Hepatocyte (in vitro differentiated cells): Measurements from ENCODE around the gene GNG12. TPM values are rescaled to one million over a fixed set of nuclear protein-coding genes. Genes with fewer than 3 reads are reported as not detected.

Experiments used
- DNase-seq: peaks from one replicate; pipeline ENCODE4 v3.0.0-alpha.2; 2016; ENCODE audit warnings: low spot score
- H2AFZ ChIP-seq: fragments of 200-600 bp; sonication (generic); 2 replicates; pipeline ENCODE4 v1.6.0; 2016; ENCODE audit warnings: antibody characterized with exemption, mild to moderate bottlenecking
- H3K27ac ChIP-seq: fragments of 200-600 bp; sonication (generic); 2 replicates; pipeline ENCODE4 v1.5.1; 2016; ENCODE audit warnings: mild to moderate bottlenecking
- H3K27me3 ChIP-seq: fragments of 200-600 bp; sonication (generic); 2 replicates; pipeline ENCODE4 v1.6.1; 2016
- H3K36me3 ChIP-seq: fragments of 200-600 bp; sonication (generic); replicated peaks from 2 replicates; pipeline ENCODE4 v1.5.1; 2016; ENCODE audit warnings: low read depth; ENCODE audit not compliant: insufficient read depth
- H3K4me1 ChIP-seq: fragments of 200-600 bp; sonication (generic); 2 replicates; pipeline ENCODE4 v1.5.1; 2016; ENCODE audit warnings: mild to moderate bottlenecking, moderate library complexity; ENCODE audit not compliant: insufficient read depth
- H3K4me2 ChIP-seq: fragments of 200-600 bp; sonication (generic); 2 replicates; pipeline ENCODE4 v1.6.0; 2016
- H3K4me3 ChIP-seq: fragments of 200-600 bp; sonication (generic); 2 replicates; pipeline ENCODE4 v1.5.1; 2016; ENCODE audit warnings: mild to moderate bottlenecking
- H3K79me2 ChIP-seq: fragments of 200-600 bp; sonication (generic); 2 replicates; pipeline ENCODE4 v1.6.0; 2017; ENCODE audit warnings: mild to moderate bottlenecking
- H3K9me2 ChIP-seq: fragments of 200-600 bp; sonication (generic); replicated peaks from 2 replicates; pipeline ENCODE4 v1.6.0; 2017; ENCODE audit warnings: mild to moderate bottlenecking; ENCODE audit not compliant: insufficient read depth
- H3K9me3 ChIP-seq: fragments of 200-600 bp; sonication (generic); 2 replicates; pipeline ENCODE4 v1.5.1; 2016; ENCODE audit warnings: low read depth, mild to moderate bottlenecking
- H4K20me1 ChIP-seq: fragments of 200-600 bp; sonication (generic); 2 replicates; pipeline ENCODE4 v1.6.0; 2016; ENCODE audit warnings: mild to moderate bottlenecking; ENCODE audit not compliant: insufficient read depth, poor library complexity, severe bottlenecking
- CTCF ChIP-seq: fragments of 200-600 bp; sonication (generic); IDR thresholded peaks from 2 replicates; pipeline ENCODE4 v1.5.1; 2016; ENCODE audit warnings: antibody characterized with exemption, mild to moderate bottlenecking; ENCODE audit not compliant: poor library complexity
- EZH2 ChIP-seq: fragments of 200-600 bp; sonication (generic); IDR thresholded peaks from 2 replicates; pipeline ENCODE4 v1.6.1; 2016; ENCODE audit warnings: antibody characterized with exemption, mild to moderate bottlenecking, borderline replicate concordance
- EZH2phosphoT487 ChIP-seq: fragments of 200-600 bp; sonication (generic); IDR thresholded peaks from one replicate; pipeline ENCODE4 v1.6.1; 2018; ENCODE audit warnings: antibody characterized with exemption, mild to moderate bottlenecking, low read depth, moderate library complexity; ENCODE audit not compliant: unreplicated experiment, severe bottlenecking
- WGBS: methylation state at CpG from one replicate; pipeline ENCODE4 v1.1.6; 2016; ENCODE audit warnings: low lambda C conversion rate; ENCODE audit errors: missing lambda C conversion rate; 5-methylcytosine and 5-hydroxymethylcytosine counted together
- polyA plus RNA-seq: library from polyadenylated mRNA; unstranded; fragments of >200 nt; fragmentation: Nextera tagmentation; extraction: Ambion mirVana; gene quantifications from 2 replicates; pipeline ENCODE4 v1.2.1, GENCODE V29; 2016
- total RNA-seq: library from RNA; depleted of rRNA; stranded (reverse); fragments of >200 nt; gene quantifications from 2 replicates; pipeline ENCODE4 v1.2.3, GENCODE V29; 2014

Gene GNG12
- total and polyA plus RNA-seq, 2 experiments from 2014 or later, result 49.6 to 108 TPM

- no peaks in the 10 kb centered on the region for H3K79me2 ChIP-seq
- no peaks in the 10 kb centered on the region for H3K27me3 ChIP-seq
- WGBS, result 70% methylated on average over 2 of the region's 2 CpGs
- H3K4me1 ChIP-seq, result peaks cover 12% of the 10 kb centered on the region
- no peaks in the 10 kb centered on the region for H3K9me3 ChIP-seq
- H3K4me2 ChIP-seq, result no peak overlapping the region
- no peak for DNase-seq
- H3K4me3 ChIP-seq, result no peak overlapping the region
- no peak overlapping the region for H3K27ac ChIP-seq
- H2AFZ ChIP-seq, result no peak overlapping the region
- no peaks in the 10 kb centered on the region for H4K20me1 ChIP-seq
- no peaks in the 10 kb centered on the region for H3K9me2 ChIP-seq
- H3K36me3 ChIP-seq, result no peaks in the 10 kb centered on the region
- TF ChIP-seq CTCF (no peak), EZH2phosphoT487 (no peak), EZH2 (no peak)
These were observed 155.3 kb downstream of the GNG12 start for GRCh38 chr1:67677930-67678329.

GRCh38 chr1:67677408-67677807 lies 155.9 kb downstream of the GNG12 start:
- Histone ChIP-seq H3K4me1 (peaks cover 12% of the 10 kb centered on the region), H3K27ac (no peak overlapping the region), H3K4me2 (no peak overlapping the region), H3K36me3 (no peaks in the 10 kb centered on the region), H3K4me3 (no peak overlapping the region), H3K27me3 (no peaks in the 10 kb centered on the region), H4K20me1 (no peaks in the 10 kb centered on the region), H3K9me3 (no peaks in the 10 kb centered on the region), H3K79me2 (no peaks in the 10 kb centered on the region), H2AFZ (no peak overlapping the region), H3K9me2 (no peaks in the 10 kb centered on the region)
- no peak for DNase-seq
- 98% methylated on average over 2 of the region's 2 CpGs for WGBS
- no peak for TF ChIP-seq CTCF
- no peak for TF ChIP-seq EZH2
- no peak for TF ChIP-seq EZH2phosphoT487

- H4K20me1 ChIP-seq, result no peaks in the 10 kb centered on the region
- no peaks in the 10 kb centered on the region for H3K9me2 ChIP-seq
- H3K4me2 ChIP-seq, result no peak overlapping the region
- H3K27me3 ChIP-seq, result no peaks in the 10 kb centered on the region
- no peak for TF ChIP-seq EZH2
- no peak for TF ChIP-seq CTCF
- TF ChIP-seq EZH2phosphoT487, result no peak
- peaks cover 12% of the 10 kb centered on the region for H3K4me1 ChIP-seq
- WGBS, result 50% methylated on average over 2 of the region's 2 CpGs
- no peak for DNase-seq
- no peak overlapping the region for H3K27ac ChIP-seq
- H3K36me3 ChIP-seq, result no peaks in the 10 kb centered on the region
- no peak overlapping the region for H3K4me3 ChIP-seq
- no peaks in the 10 kb centered on the region for H3K79me2 ChIP-seq
- no peak overlapping the region for H2AFZ ChIP-seq
- H3K9me3 ChIP-seq, result no peaks in the 10 kb centered on the region
These were observed 156.3 kb downstream of the GNG12 start for GRCh38 chr1:67676946-67677345.

- Histone ChIP-seq H3K79me2 (no peaks in the 10 kb centered on the region), H3K36me3 (no peaks in the 10 kb centered on the region), H3K4me1 (peaks cover 12% of the 10 kb centered on the region), H3K4me2 (no peak overlapping the region), H3K9me3 (no peaks in the 10 kb centered on the region), H4K20me1 (no peaks in the 10 kb centered on the region), H3K9me2 (no peaks in the 10 kb centered on the region), H2AFZ (no peak overlapping the region), H3K27me3 (no peaks in the 10 kb centered on the region), H3K4me3 (no peak overlapping the region), H3K27ac (no peak overlapping the region)
- TF ChIP-seq EZH2phosphoT487 (no peak), EZH2 (no peak), CTCF (no peak)
- 82% methylated on average over 2 of the region's 2 CpGs for WGBS
- DNase-seq, result no peak
These were observed 157.0 kb downstream of the GNG12 start for GRCh38 chr1:67676287-67676686.
